GM19351 (cell line): ENCODE measurements around the gene EFNB3.

Experiments used
- ATAC-seq: cut with Tn5 transposase; IDR thresholded peaks from one replicate; pipeline ENCODE4 v1.9.1; 2021; ENCODE audit warnings: mild to moderate bottlenecking, moderate library complexity; ENCODE audit not compliant: unreplicated experiment

The EFNB3 gene

DNA sequence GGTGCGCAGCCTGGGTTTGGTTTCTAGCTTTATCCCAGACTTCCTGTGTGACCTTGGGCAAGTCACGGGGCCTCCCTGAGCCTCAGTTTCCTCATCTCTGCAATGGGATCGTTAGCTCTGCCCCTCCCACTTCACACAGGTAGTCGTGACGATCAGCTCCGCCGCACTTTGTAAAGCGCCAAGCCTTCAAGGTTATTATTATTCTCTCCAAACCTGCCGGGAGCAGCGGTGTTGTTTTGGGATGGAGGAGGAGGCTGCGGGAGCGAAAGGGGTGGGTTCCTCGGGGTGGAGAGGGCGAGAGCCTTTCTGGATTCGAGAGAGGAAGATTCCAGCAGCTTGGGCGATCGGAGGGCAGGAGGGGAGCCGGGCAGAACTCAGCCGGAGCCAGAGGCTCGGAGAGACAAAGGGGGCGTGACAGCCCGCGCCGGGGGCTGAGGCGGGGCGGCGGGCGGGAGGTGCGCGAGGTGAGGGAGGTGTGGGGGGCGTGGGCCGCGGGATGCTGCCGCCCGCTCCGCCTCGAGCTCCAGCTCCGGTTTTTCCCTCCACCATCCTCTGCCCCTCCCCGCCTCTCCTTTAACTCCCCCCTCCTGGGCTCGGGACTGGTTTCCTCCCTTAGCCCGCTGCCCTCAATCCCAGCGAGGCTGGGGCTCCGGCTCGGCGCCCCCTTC is at the start of gene EFNB3:
EFNB3 (plus strand) TSS at position 602 of the 668 bp plus-strand sequence. CDS start 397 bp downstream, outside the sequence.
- no peak for ATAC-seq

- ATAC-seq: no peak
Observed at GRCh38 chr17:7655541-7655840, 49.5 kb upstream of the EFNB3 start.

DNA sequence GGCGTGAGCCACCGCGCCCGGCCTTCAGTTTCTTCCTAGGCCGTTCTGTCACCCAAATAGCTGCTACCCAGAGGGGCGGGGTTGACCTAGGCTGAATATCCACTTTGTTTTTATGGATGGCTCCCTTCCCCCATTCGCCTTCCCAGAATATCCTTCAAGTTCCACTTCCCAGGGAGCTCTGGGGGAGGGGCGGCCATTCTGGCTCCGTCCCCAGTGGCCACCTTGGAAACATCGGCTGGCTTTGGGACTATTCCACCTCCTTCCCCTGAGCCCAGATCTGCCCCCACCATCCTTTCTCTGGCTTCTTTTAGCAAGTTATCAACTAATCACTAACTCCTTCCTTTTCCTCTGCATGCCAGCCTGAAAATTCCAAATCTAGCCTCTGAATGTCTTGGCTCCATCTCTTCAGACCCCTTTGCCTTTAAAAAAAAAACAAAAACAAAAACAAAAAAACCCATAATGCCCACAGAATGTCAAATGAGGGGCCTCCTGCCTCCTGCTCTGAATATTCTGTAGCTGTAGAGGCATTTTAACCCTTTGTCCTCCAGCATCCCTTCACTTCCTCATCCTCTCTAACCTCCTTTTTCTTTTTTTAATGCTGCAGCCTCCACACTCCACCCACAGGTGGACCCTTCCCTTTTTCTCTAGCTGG is 47.9 kb upstream of the EFNB3 start:
- ATAC-seq: no peak

GRCh38 chr17:7667656-7668406 is 37.2 kb upstream of the EFNB3 start:
- ATAC-seq: no peak

GRCh38 chr17:7668482-7668881 is 36.5 kb upstream of the EFNB3 start:
- no peak for ATAC-seq

DNA sequence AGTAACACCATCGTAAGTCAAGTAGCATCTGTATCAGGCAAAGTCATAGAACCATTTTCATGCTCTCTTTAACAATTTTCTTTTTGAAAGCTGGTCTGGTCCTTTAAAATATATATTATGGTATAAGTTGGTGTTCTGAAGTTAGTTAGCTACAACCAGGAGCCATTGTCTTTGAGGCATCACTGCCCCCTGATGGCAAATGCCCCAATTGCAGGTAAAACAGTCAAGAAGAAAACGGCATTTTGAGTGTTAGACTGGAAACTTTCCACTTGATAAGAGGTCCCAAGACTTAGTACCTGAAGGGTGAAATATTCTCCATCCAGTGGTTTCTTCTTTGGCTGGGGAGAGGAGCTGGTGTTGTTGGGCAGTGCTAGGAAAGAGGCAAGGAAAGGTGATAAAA is 31.8 kb upstream of the EFNB3 start:
- no peak for ATAC-seq

DNA sequence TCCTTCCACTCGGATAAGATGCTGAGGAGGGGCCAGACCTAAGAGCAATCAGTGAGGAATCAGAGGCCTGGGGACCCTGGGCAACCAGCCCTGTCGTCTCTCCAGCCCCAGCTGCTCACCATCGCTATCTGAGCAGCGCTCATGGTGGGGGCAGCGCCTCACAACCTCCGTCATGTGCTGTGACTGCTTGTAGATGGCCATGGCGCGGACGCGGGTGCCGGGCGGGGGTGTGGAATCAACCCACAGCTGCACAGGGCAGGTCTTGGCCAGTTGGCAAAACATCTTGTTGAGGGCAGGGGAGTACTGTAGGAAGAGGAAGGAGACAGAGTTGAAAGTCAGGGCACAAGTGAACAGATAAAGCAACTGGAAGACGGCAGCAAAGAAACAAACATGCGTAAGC is 30.1 kb upstream of the EFNB3 start:
- ATAC-seq: no peak

DNA sequence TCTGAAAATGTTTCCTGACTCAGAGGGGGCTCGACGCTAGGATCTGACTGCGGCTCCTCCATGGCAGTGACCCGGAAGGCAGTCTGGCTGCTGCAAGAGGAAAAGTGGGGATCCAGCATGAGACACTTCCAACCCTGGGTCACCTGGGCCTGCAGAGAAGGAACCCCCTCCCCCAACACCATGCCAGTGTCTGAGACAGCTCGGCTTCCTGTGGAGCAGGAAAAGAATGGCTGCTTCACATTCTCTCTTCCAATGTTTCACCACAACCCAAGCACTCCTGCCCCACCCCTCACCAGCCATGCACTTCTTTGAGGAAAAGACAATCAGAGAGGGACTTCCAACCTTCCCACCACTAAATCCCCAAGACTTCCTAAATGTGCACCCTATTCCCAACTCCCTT is 28.5 kb upstream of the EFNB3 start:
- ATAC-seq: no peak

- ATAC-seq: no peak
Observed at GRCh38 chr17:7677388-7678067, 27.5 kb upstream of the EFNB3 start.

DNA sequence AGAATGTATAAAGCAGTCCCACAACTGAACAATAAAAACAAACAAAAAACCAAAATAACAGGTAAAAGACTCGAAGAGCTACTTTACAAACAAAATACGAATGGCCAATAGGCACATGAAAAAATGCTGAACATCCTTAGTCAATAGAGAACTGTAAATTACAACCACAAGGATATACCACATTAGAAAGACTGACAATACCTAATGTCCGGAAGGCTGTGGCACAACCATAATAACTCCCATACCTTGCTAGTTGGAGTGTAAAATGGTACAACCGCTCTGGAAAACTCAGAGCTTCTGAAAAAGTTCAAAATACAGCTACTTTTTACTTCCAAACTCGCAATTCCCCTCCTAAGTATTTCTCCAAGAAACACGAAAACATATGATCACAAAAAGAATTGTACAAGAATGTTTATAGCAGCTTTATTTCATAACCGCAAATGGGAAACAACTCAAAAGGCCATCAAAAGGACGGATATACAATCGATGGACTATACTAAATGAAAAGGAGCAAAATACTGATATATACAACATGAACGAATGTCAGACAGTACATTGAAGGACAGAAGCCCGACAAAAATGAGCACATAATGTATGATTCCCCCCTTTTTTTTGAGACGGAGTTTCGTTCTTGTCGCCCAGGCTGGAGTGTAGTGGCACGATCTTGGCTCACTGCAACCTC is 20.0 kb upstream of the EFNB3 start:
- no peak for ATAC-seq

DNA sequence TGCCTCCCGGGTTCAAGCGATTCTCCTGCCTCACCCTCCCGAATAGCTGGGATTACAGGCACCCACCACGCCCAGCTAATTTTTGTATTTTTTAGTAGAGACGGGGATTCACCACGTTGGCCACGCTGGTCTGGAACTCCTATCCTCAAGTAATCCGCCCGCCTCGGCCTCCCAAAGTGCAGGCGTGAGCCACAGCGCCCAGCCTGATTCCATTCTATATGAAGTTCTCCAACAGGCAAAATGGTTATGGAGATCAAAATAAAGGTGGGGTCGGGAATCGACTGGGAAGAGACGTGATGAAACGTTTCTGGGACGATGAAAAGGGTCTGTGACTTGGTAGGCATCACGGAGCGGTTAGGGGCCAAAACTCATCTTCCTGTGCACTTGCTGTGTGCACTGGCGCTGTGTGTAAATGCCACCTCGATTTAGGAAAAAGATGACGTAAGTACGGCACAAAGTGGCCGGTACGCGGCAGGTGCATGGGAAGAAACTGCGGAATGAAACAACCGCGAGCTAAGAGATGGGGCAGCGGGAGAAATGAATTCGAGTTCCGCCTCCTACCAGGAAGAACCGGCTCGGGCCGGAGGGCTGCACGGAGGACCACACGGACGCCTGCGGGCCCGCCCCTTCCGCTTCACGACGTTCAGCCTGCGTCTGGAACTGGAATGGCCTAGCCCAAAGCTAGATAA is 19.3 kb upstream of the EFNB3 start:
- no peak for ATAC-seq

GRCh38 chr17:7686222-7687071 is 18.6 kb upstream of the EFNB3 start:
- no peak for ATAC-seq

- ATAC-seq: no peak
Observed at GRCh38 chr17:7687072-7687907, 17.7 kb upstream of the EFNB3 start, which contains the start of gene TP53. TSS of gene TP53 (minus strand) at chr17:7687490. CDS start at chr17:7676594, 10,896 bp downstream.

DNA sequence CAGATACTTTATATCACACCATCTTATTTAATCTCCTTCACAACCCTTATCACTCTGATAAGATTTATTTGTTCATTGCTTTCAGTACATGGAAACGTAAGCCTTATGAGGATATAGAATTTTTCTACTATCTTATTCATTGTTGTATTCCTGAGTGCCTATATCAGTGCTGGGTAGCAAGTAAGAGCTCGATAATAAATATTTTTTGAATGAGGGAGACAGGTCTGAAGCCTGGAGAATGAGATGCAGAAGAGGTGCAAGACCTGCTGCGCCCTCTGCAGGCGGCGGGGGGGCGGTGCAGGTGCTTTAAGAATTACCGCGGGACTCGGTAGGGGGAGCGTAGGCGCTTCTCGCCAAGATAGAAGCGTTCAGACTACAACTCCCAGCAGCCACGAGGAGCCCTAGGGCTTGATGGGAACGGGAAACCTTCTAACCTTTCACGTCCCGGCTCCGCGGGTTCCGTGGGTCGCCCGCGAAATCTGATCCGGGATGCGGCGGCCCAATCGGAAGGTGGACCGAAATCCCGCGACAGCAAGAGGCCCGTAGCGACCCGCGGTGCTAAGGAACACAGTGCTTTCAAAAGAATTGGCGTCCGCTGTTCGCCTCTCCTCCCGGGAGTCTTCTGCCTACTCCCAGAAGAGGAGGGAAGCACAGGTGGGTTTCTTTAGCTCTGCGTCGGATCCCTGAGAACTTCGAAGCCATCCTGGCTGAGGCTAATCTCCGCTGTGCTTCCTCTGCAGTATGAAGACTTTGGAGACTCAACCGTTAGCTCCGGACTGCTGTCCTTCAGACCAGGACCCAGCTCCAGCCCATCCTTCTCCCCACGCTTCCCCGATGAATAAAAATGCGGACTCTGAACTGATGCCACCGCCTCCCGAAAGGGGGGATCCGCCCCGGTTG is 16.8 kb upstream of the EFNB3 start, which contains the start of gene WRAP53:
WRAP53 (plus strand) TSS at position 570 of the 900 bp plus-strand sequence; CDS start at position 742, 172 bp downstream.
- ATAC-seq: peak; percentile 65

DNA sequence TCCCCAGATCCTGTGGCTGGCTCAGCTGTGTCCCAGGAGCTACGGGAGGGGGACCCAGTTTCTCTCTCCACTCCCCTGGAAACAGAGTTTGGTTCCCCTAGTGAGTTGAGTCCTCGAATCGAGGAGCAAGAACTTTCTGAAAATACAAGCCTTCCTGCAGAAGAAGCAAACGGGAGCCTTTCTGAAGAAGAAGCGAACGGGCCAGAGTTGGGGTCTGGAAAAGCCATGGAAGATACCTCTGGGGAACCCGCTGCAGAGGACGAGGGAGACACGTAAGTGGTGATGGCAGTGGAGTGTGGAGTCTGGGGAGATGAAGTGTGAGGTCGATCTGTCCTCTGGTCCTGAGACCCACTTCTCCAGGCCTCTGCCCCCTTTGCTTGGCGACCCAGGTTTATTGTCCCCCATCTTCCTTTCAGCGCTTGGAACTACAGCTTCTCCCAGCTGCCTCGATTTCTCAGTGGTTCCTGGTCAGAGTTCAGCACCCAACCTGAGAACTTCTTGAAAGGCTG is 16.1 kb upstream of the EFNB3 start:
- ATAC-seq: no peak

- ATAC-seq: no peak
Observed at GRCh38 chr17:7695586-7695985, 9.4 kb upstream of the EFNB3 start.
